Keratinocyte (primary cell): Measurements from ENCODE around the gene IL1RAPL2.
"Not testable (repeated sequence)": the region's sequence is repeated elsewhere in the genome, so short reads cannot be mapped to it uniquely, and the experiment has no call there.

ENCODE experiments used
- CTCF ChIP-seq, 3 experiments: IDR thresholded peaks in 1 of 3; conservative IDR thresholded peaks in 1 of 3; optimal IDR thresholded peaks in 1 of 3; 2 replicates in 2 of 3; 3 replicates in 1 of 3; pipeline versions ENCODE3 to v1.5.1; 2011; ENCODE audit warnings: low read length in 3 of 3, mild to moderate bottlenecking in 3 of 3, moderate library complexity in 2 of 3, control low read depth in 1 of 3, inconsistent platforms in 1 of 3; ENCODE audit not compliant: insufficient read depth in 2 of 3; ENCODE audit errors: extremely low read depth in 1 of 3
- EZH2 ChIP-seq: IDR thresholded peaks from one replicate; pipeline ENCODE4 v1.6.1; 2012; ENCODE audit warnings: inconsistent platforms, mild to moderate bottlenecking, low read length, moderate library complexity

DNA sequence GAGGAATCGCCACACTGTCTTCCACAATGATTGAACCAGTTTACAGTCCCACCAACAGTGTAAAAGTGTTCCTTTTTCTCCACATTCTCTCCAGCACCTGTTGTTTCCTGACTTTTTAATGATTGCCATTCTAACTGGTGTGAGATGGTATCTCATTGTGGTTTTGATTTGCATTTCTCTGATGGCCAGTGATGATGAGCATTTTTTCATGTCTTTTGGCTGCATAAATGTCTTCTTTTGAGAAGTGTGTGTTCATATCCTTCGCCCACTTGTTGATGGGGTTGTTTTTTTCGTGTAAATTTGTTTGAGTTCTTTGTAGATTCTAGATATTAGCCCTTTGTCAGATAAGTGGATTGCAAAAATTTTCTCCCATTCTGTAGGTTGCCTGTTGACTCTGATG is 671.4 kb downstream of the IL1RAPL2 start:
- not testable (repeated sequence) for TF ChIP-seq CTCF (optimal IDR thresholded peaks at IDR 0.05 in 1 of 3, IDR thresholded peaks at IDR 0.05 in 1 of 3, conservative IDR thresholded peaks at IDR 0.05 in 1 of 3; ENCODE audit: extremely low read depth in 1 of 3, insufficient read depth in 2 of 3, low read length in 3 of 3); EZH2
